NB4 (cell line): ENCODE results near the gene PDE8A.

Experiments used
- CTCF ChIP-seq: IDR thresholded peaks from one replicate; pipeline ENCODE4 v1.5.1; 2012; ENCODE audit warnings: low read depth, low read length
- MAX ChIP-seq: IDR thresholded peaks from 2 replicates; pipeline ENCODE4 v1.6.1; 2011; ENCODE audit warnings: low read depth, low read length
- POLR2A ChIP-seq: IDR thresholded peaks from 2 replicates; pipeline ENCODE4 v1.6.1; 2011; ENCODE audit warnings: mild to moderate bottlenecking; ENCODE audit not compliant: insufficient read length; ENCODE audit errors: extremely low read depth

GRCh38 chr15:85006655-85007054 lies 25.0 kb downstream of the PDE8A start:
- no peak for TF ChIP-seq CTCF
- no peak for TF ChIP-seq POLR2A
- no peak for TF ChIP-seq MAX
